HG02970 (cell line): ENCODE results near the gene TFF3.

ENCODE experiments used
- ATAC-seq: cut with Tn5 transposase; IDR thresholded peaks from one replicate; pipeline ENCODE4 v1.9.1; 2021; ENCODE audit warnings: mild to moderate bottlenecking, moderate library complexity, moderate number of reproducible peaks; ENCODE audit not compliant: unreplicated experiment, low FRiP score

The TFF3 gene

DNA sequence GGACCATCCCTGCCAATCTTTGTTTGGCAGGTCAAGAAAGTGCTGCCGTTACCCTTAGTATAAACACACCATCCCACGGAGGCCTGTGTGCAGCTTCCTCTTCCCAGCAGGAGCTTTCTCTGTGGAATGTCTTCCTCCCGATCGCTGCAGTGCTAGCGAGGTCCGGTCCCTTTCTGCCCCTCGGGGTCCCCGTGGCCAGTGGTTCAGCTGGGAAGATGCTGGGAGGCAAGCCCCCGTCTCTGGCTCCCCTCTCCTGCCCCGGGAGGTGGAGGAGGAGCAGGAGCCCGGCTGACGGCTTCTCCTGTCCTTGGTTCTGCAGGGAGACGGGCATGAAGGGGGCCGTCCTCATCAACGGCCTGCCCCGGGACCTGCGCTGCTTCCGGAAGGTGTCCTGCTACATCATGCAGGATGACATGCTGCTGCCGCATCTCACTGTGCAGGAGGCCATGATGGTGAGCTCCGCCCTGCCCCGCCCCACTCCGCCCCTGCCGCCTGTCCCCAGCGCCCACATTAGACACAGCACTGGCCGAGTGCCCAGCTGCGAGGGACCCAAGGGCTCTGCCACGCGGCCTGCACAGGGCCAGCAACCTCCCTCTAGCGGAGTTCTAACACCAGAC is 42.1 kb downstream of the TFF3 start:
- no peak for ATAC-seq

DNA sequence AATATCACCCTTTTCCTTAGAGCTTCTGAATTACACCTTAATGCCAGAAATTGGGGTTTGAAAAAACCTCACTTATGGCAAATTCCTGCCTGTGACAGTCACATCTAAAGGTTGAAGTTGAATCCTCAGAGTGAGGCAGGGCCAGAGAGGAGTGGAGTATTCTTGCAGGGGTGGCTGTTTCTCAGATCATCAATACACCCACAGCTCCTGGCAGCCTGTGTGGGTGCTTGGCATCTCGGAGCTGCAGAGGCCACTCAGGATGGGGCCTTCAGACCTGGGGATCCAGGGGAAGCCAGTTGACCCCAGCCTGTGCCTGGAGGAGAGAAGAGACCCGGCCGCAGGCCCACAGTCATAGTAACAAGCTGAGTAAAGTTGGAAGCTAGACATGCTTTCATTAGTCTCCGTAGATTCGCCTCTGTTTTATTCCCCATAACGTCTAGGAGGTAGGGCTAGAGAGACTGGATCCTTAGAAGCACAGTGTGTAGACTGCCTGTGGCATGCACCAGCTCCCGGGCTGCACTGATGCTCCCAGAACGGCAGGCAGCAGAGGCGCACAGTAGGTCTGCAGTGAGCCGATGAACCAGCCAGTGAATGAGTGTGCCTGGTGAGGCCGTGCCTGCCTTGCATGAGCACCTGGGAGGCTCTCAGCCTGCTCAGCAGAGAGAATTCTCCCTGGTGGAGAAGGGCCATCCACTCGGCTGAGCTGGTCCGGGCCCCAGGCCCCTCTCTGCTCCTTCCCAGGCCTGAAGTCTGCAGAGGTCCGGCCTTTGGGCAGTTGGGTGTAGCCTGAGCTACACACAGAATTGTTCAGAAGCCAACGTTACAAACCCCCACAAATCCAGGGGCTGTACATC is 42.9 kb downstream of the TFF3 start:
- ATAC-seq, result no peak

DNA sequence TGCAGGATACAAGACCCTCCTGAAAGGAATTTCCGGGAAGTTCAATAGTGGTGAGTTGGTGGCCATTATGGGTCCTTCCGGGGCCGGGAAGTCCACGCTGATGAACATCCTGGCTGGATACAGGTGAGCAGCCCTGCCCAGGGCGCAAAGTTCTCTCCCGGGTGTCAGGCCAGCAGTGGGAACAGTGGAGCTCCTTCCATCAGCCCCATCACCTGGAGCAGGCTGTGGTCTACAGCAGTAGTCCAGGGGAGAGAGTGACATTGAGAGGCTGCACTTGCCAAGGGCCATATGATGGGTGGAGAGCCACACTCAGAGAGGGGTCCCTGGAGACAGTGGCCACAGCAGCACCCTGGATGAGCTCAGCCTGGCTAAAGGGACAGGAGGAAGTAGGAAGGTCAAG is 44.1 kb downstream of the TFF3 start:
- no peak for ATAC-seq

DNA sequence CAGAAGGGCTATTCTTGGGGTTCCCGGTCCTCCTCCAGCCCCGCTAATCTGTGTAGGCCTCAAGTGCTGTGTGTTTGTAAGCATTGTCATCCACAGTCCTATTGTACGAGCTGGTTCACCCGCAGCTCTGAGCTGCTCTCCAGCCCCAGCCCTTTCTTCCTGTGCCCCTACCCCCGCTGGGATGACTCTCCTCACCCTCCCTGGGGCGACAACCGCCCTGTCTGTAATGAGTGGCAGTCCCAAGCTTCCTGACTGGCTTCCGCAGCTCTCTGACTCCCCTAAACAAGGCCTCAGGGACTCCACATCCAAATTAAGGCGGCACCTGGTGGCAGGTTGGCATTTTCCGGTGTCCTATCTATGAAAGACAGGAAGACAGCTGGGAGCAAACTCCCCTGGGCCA is 45.8 kb downstream of the TFF3 start:
- ATAC-seq, result no peak

DNA sequence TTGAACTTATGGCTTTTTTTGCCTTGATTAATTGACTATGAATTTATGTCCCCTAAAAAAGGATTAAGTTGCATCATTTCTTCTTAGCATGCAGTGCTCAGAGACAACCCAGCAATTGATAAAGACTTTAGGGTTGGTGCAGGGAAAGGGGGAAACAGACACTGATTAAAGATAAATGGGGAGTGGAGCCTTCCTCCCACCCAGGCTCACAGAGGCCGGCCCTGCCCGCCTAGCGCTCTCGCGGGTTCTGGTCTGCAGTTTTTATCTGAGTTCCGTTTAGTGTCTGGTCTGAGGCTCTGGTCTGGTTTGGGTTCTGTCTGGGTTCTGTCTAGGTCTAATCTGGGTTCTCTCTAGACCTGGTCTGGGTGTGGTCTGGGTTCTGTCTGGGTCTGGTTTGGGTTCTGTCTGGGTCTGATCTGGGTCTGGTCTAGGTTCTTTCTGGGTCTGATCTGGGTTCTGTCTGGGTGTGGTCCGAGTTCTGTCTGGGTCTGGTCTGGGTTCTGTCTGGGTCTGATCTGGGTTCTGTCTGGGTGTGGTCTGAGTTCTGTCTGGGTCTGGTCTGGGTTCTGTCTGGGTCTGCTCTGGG is 48.1 kb downstream of the TFF3 start:
- no peak for ATAC-seq

DNA sequence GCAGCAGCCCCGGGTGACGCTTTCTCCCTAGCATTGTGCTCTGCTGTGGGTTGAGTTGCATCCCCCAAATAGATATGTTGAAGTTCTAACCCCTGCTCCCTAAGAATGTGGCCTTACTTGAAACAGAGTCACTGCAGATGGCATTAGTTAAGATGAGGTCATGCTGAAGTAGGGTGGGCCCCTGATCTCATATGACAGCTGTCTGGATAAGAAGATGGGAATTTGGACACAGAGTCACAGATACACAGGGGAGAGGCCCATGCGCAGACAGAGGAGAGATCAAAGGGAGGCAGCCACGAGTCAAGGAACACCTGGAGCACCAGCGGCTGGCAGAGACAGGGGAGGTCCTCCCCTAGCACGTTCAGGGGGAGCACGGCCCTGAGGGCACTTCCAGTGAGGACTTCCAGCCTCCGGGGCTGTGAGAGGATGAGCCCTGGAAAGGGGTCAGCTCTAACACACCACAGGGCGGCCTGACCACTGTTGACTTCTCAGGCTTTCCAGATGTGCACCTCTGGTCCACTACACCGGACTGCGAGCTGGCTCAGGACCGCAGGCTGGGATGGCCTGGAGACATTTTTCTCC is 49.9 kb downstream of the TFF3 start:
- no peak for ATAC-seq

DNA sequence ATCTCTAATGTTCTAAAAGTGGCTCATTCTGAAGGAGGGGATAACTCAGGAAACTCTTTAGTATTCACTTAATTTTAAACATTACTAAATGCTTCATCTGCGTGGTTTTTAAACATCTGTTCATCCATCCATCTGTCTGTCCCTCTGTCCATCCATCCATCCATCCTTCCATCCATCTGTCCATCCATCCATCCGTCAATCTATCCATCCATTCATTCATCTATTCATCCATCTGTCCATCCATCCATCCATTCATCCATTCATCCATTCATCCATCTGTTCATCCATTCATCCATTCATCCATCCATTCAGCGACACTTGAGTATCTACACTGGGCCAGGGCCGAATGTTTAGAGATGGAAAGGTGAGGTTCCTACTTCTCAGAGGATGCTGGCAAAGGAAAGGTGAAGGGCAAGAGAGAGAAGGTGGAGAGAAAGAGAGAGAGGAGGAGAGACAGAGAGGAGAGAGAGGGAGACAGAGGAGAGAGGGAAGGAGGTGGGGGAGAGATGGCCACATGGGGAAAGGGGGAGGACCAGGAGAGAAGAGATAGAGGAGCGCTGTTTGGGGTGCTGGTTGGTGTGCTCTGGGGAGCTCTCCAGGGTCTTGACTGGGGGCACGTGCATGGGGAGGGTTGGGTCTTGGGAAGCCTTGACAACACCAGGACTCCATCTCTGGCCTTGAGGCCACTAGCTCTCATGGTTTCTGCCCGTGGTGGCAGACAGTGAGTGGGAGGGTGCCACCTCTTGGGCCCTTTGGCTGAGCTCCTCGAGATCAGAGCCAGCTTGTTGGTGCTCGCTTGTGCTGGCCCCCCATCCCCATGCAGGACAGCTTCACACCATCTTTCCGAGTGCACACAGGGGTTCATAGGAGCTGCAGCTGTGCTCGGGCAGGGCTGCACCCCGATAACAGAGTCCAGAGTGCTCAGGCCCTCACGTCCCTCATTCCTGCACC is 50.7 kb downstream of the TFF3 start:
- no peak for ATAC-seq

DNA sequence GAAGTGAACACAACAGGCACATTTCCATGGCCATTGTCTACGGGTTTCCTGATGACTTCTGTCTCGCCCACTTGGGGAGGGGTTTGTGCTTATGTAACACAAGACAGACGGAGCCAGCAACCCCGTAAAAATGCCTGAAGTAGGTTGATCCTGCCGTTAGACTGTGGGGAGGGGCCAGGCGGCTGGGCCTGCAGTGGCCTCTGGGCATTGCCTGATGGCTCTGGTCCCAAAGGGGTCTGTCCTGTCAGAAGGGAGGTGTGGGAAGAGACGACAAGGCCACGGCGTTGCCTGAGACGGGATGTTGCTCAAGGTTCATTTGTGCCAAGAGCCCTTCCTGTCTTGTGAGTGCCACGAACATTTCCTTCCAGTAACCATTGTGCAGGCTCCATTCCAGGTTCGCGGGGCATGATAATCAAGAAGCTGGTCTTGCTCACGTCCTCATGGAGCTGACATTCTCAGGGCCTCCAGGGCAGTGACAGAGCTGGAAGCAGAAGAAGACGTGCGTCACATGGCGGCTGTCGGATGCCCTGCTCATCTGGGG is 51.5 kb downstream of the TFF3 start:
- ATAC-seq, result no peak

DNA sequence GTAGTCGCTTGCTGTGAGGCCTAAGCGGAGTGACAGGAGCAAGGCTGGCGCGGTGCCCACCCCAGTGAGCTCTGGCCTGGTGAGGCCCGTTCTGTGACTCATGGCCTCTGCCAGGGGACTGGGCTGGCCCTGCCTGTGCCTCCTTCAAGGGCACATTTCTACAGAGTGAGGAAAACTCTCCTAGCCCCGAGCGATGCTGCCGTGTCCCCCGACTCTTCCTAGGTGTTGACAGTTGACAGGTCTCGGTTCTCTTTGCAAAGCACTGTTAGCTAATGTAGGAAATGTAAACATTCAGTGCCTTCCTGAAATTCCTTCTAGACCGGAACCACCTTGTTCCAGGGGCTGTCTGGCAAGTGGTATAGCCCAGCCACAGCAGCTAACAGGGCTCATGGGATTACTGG is 52.4 kb downstream of the TFF3 start:
- no peak for ATAC-seq

DNA sequence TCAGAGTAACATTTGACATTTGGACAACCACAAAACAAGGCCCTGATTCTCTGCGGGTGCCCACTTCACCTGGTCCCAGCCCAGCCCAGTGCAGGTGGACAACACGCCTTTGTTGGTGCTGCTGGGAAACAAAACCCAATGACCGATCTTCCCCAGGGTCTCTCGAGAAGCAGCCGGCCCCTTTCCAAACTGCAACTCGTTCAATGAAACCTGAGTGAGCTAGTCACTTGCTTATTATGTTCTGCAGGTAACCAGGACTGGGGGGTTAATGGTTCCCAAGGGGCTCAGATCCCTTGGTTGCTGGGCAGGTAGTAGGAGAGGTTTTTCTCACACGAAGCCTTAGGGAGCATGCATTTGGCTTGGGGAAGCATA is 53.4 kb downstream of the TFF3 start:
- no peak for ATAC-seq
